ENCODE data around the gene SNED1.

The SNED1 gene

GRCh38 chr2:241007111-241007510, 8.7 kb downstream of the SNED1 start:
- H3K27me3 ChIP-seq (ENCODE audit: control insufficient read depth, insufficient read depth, low read length), result no peaks in the 10 kb centered on the region
- H3K9me3 ChIP-seq (ENCODE audit: control insufficient read depth, insufficient read depth, low read length), result peaks cover 4% of the 10 kb centered on the region
- H3K4me3 ChIP-seq (ENCODE audit: low read depth, low read length), result no peak overlapping the region
- H3K36me3 ChIP-seq (ENCODE audit: control insufficient read depth, insufficient read depth, low read length), result no peaks in the 10 kb centered on the region
- no peak overlapping the region for H3K9ac ChIP-seq (ENCODE audit: low read depth, low read length)
- peaks cover 5% of the 10 kb centered on the region for H3K4me1 ChIP-seq (ENCODE audit: control insufficient read depth, insufficient read depth, low read length)

- Histone ChIP-seq H3K9ac (ENCODE audit: low read depth, low read length) (no peak overlapping the region), H3K4me3 (ENCODE audit: low read depth, low read length) (no peak overlapping the region), H3K4me1 (ENCODE audit: control insufficient read depth, insufficient read depth, low read length) (peaks cover 5% of the 10 kb centered on the region), H3K27me3 (ENCODE audit: control insufficient read depth, insufficient read depth, low read length) (no peaks in the 10 kb centered on the region), H3K36me3 (ENCODE audit: control insufficient read depth, insufficient read depth, low read length) (no peaks in the 10 kb centered on the region), H3K9me3 (ENCODE audit: control insufficient read depth, insufficient read depth, low read length) (peaks cover 4% of the 10 kb centered on the region)
These were observed 9.7 kb downstream of the SNED1 start for GRCh38 chr2:241007880-241008710.

GRCh38 chr2:241008711-241009121, 10.3 kb downstream of the SNED1 start:
- Histone ChIP-seq H3K27me3 (ENCODE audit: control insufficient read depth, insufficient read depth, low read length) (no peaks in the 10 kb centered on the region), H3K4me1 (ENCODE audit: control insufficient read depth, insufficient read depth, low read length) (peaks cover 5% of the 10 kb centered on the region), H3K9me3 (ENCODE audit: control insufficient read depth, insufficient read depth, low read length) (peaks cover 4% of the 10 kb centered on the region), H3K36me3 (ENCODE audit: control insufficient read depth, insufficient read depth, low read length) (no peaks in the 10 kb centered on the region), H3K4me3 (ENCODE audit: low read depth, low read length) (no peak overlapping the region), H3K9ac (ENCODE audit: low read depth, low read length) (no peak overlapping the region)

DNA sequence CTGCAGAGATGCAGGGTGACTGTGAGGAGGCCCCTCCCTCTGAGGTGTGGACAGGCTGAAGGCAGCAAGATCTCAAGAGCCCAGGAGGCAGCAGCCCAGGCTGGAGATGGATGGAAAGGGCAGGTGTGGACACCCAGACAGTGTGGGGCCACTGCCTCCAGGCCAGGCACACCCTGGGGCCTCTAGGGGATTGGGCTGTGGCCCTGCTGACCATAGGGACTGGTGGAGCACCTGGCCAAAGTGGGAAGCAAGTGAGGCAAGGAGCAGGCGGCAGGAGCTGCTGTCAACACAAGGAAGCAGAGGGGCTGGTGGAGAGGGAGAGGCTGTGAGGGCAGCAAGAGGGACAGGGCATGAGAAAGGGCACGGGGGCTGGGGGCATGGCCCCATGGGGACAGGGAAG, 10.8 kb downstream of the SNED1 start:
- Histone ChIP-seq H3K27me3 (ENCODE audit: control insufficient read depth, insufficient read depth, low read length) (no peaks in the 10 kb centered on the region), H3K9ac (ENCODE audit: low read depth, low read length) (peak overlapping the region; percentile 56), H3K9me3 (ENCODE audit: control insufficient read depth, insufficient read depth, low read length) (no peaks in the 10 kb centered on the region), H3K4me1 (ENCODE audit: control insufficient read depth, insufficient read depth, low read length) (peaks cover 5% of the 10 kb centered on the region), H3K4me3 (ENCODE audit: low read depth, low read length) (no peak overlapping the region), H3K36me3 (ENCODE audit: control insufficient read depth, insufficient read depth, low read length) (no peaks in the 10 kb centered on the region)

- Histone ChIP-seq H3K9ac (ENCODE audit: low read depth, low read length) (peak overlapping the region; percentile 74), H3K4me1 (ENCODE audit: control insufficient read depth, insufficient read depth, low read length) (peaks cover 5% of the 10 kb centered on the region), H3K27me3 (ENCODE audit: control insufficient read depth, insufficient read depth, low read length) (no peaks in the 10 kb centered on the region), H3K9me3 (ENCODE audit: control insufficient read depth, insufficient read depth, low read length) (no peaks in the 10 kb centered on the region), H3K4me3 (ENCODE audit: low read depth, low read length) (peak overlapping the region; percentile 37), H3K36me3 (ENCODE audit: control insufficient read depth, insufficient read depth, low read length) (no peaks in the 10 kb centered on the region)
These were observed 11.4 kb downstream of the SNED1 start for GRCh38 chr2:241009601-241010530.

GRCh38 chr2:241010531-241011295, 12.3 kb downstream of the SNED1 start:
- Histone ChIP-seq H3K27me3 (ENCODE audit: control insufficient read depth, insufficient read depth, low read length) (no peaks in the 10 kb centered on the region), H3K4me3 (ENCODE audit: low read depth, low read length) (peak overlapping the region; percentile 13), H3K9me3 (ENCODE audit: control insufficient read depth, insufficient read depth, low read length) (no peaks in the 10 kb centered on the region), H3K9ac (ENCODE audit: low read depth, low read length) (peak overlapping the region; percentile 74), H3K36me3 (ENCODE audit: control insufficient read depth, insufficient read depth, low read length) (no peaks in the 10 kb centered on the region), H3K4me1 (ENCODE audit: control insufficient read depth, insufficient read depth, low read length) (peaks cover 5% of the 10 kb centered on the region)

DNA sequence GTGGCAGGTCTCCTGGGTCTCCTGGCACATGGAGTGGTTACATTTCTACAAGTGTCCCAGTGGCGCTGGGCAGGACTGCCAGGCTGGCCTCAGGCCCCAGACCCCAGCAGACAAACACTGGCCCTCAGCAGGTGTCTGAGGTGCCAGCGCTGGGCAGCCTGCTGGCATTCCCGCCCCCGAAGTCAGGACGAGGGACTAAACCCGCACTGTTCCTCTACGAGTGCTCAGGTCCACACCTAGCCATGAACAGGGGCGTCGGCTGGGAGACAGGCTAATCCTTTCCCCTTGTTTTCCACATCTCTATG, 12.8 kb downstream of the SNED1 start:
- H3K9me3 ChIP-seq (ENCODE audit: control insufficient read depth, insufficient read depth, low read length), result no peaks in the 10 kb centered on the region
- H3K4me1 ChIP-seq (ENCODE audit: control insufficient read depth, insufficient read depth, low read length), result peaks cover 5% of the 10 kb centered on the region
- no peaks in the 10 kb centered on the region for H3K36me3 ChIP-seq (ENCODE audit: control insufficient read depth, insufficient read depth, low read length)
- H3K27me3 ChIP-seq (ENCODE audit: control insufficient read depth, insufficient read depth, low read length), result no peaks in the 10 kb centered on the region
- no peak overlapping the region for H3K9ac ChIP-seq (ENCODE audit: low read depth, low read length)
- no peak overlapping the region for H3K4me3 ChIP-seq (ENCODE audit: low read depth, low read length)

GRCh38 chr2:241011751-241012510, 13.5 kb downstream of the SNED1 start:
- Histone ChIP-seq H3K4me3 (ENCODE audit: low read depth, low read length) (no peak overlapping the region), H3K9me3 (ENCODE audit: control insufficient read depth, insufficient read depth, low read length) (no peaks in the 10 kb centered on the region), H3K27me3 (ENCODE audit: control insufficient read depth, insufficient read depth, low read length) (no peaks in the 10 kb centered on the region), H3K36me3 (ENCODE audit: control insufficient read depth, insufficient read depth, low read length) (no peaks in the 10 kb centered on the region), H3K9ac (ENCODE audit: low read depth, low read length) (no peak overlapping the region), H3K4me1 (ENCODE audit: control insufficient read depth, insufficient read depth, low read length) (peaks cover 5% of the 10 kb centered on the region)

- H3K27me3 ChIP-seq (ENCODE audit: control insufficient read depth, insufficient read depth, low read length), result no peaks in the 10 kb centered on the region
- no peaks in the 10 kb centered on the region for H3K36me3 ChIP-seq (ENCODE audit: control insufficient read depth, insufficient read depth, low read length)
- no peaks in the 10 kb centered on the region for H3K9me3 ChIP-seq (ENCODE audit: control insufficient read depth, insufficient read depth, low read length)
- H3K4me3 ChIP-seq (ENCODE audit: low read depth, low read length), result no peak overlapping the region
- peaks cover 5% of the 10 kb centered on the region for H3K4me1 ChIP-seq (ENCODE audit: control insufficient read depth, insufficient read depth, low read length)
- no peak overlapping the region for H3K9ac ChIP-seq (ENCODE audit: low read depth, low read length)
These were observed 15.8 kb downstream of the SNED1 start for GRCh38 chr2:241014224-241014623.

DNA sequence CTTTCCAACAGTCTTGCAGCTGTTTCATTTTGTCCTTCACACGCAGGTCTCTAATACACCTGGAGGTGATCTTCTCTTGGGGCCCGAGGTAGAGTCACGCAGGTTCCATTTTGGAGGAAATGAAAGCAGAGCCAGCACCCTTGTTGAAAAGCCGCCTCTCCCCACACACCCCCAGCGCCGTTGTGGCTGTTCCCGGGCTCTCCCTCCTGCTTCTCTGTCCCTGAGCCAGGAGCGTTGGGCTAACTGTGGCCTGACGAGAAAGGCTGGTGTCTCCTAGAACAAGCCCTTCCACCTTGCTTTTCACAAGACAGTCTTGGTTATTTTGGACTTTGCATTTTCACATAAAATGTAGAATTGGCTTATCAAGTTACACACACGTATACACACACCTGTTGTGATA, 16.3 kb downstream of the SNED1 start:
- Histone ChIP-seq H3K4me1 (ENCODE audit: control insufficient read depth, insufficient read depth, low read length) (peaks cover 3% of the 10 kb centered on the region), H3K9me3 (ENCODE audit: control insufficient read depth, insufficient read depth, low read length) (no peaks in the 10 kb centered on the region), H3K9ac (ENCODE audit: low read depth, low read length) (no peak overlapping the region), H3K36me3 (ENCODE audit: control insufficient read depth, insufficient read depth, low read length) (no peaks in the 10 kb centered on the region), H3K27me3 (ENCODE audit: control insufficient read depth, insufficient read depth, low read length) (no peaks in the 10 kb centered on the region), H3K4me3 (ENCODE audit: low read depth, low read length) (no peak overlapping the region)

GRCh38 chr2:241015439-241015838, 17.0 kb downstream of the SNED1 start:
- Histone ChIP-seq H3K4me3 (ENCODE audit: low read depth, low read length) (no peak overlapping the region), H3K9me3 (ENCODE audit: control insufficient read depth, insufficient read depth, low read length) (no peaks in the 10 kb centered on the region), H3K9ac (ENCODE audit: low read depth, low read length) (no peak overlapping the region), H3K4me1 (ENCODE audit: control insufficient read depth, insufficient read depth, low read length) (no peaks in the 10 kb centered on the region), H3K36me3 (ENCODE audit: control insufficient read depth, insufficient read depth, low read length) (no peaks in the 10 kb centered on the region), H3K27me3 (ENCODE audit: control insufficient read depth, insufficient read depth, low read length) (no peaks in the 10 kb centered on the region)
